ENCODE data around the gene ELL.

ELL gene

DNA sequence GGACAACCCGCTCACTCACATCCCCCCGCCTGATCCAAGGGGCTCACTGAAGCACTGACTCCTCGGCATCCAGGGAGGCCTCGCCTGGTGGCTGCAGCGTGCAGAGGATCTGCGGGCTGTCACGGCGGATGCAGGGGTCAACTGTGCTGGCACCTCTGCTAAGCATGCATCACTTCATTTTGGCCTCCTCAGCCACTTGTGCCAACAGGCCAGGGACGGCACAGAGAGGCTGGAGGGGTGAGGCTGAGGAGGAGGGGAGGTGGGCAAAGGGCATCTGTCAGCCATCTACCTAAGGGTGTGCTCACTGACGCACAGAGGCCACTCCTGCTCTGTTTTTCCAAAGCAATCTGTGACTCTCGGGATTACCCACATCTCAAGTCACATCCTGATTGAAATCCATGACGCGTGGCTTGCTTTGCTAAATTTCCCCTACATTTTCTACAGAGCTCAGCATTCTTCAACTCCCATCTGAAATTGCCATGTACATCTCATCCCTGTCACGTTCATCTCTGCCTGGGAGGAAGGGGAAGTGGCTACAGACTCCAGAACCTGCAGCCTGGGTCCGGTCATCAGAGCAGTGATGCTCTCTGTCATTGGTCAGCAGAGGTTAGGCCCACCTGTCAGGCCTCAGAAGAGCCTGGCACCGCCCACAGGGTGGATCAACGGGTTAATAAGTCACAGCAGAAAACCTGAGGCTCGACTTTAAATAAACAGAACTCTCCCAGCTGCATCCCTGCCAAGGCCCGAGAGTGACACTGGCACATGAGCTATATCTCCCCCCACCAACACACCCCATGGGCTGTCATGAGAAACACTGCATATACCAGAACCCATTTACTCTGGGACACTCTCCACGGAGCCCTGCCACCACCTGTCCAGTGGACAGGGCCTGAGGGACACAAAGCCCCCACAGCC lies 17.6 kb downstream of the ELL start:
- DNase-seq = no peak
- in situ Hi-C loops (cut with HindIII; ENCODE audit: low pct_ligation_motif_present, low sequenced_read_pairs) = no loop called here
- TF ChIP-seq CTCF (IDR thresholded peaks at IDR 0.05; ENCODE audit: low read depth, low read length, missing control alignments) = no peak
- Histone ChIP-seq H3K27ac (no peak overlapping the region), H3K36me3 (replicated peaks) (no peaks in the 10 kb centered on the region), H3K27me3 (replicated peaks) (no peaks in the 10 kb centered on the region), H3K4me3 (ENCODE audit: low read depth, low read length) (no peak overlapping the region)

GRCh38 chr19:18503337-18503970 lies 18.4 kb downstream of the ELL start:
- no peak for TF ChIP-seq CTCF (IDR thresholded peaks at IDR 0.05; ENCODE audit: low read depth, low read length, missing control alignments)
- Histone ChIP-seq H3K36me3 (replicated peaks) (no peaks in the 10 kb centered on the region), H3K27ac (no peak overlapping the region), H3K4me3 (ENCODE audit: low read depth, low read length) (no peak overlapping the region), H3K27me3 (replicated peaks) (no peaks in the 10 kb centered on the region)
- DNase-seq = no peak
- in situ Hi-C loops (cut with HindIII; ENCODE audit: low pct_ligation_motif_present, low sequenced_read_pairs) = no loop called here

- Histone ChIP-seq H3K27me3 (replicated peaks) (no peaks in the 10 kb centered on the region), H3K4me3 (ENCODE audit: low read depth, low read length) (no peak overlapping the region), H3K27ac (no peak overlapping the region), H3K36me3 (replicated peaks) (no peaks in the 10 kb centered on the region)
- in situ Hi-C loops (cut with HindIII; ENCODE audit: low pct_ligation_motif_present, low sequenced_read_pairs) = no loop called here
- no peak for DNase-seq
- no peak for TF ChIP-seq CTCF (IDR thresholded peaks at IDR 0.05; ENCODE audit: low read depth, low read length, missing control alignments)
Observed at GRCh38 chr19:18502638-18503294, 19.1 kb downstream of the ELL start.

- Histone ChIP-seq H3K4me3 (ENCODE audit: low read depth, low read length) (no peak overlapping the region), H3K27me3 (replicated peaks) (no peaks in the 10 kb centered on the region), H3K36me3 (replicated peaks) (no peaks in the 10 kb centered on the region), H3K27ac (no peak overlapping the region)
- TF ChIP-seq CTCF (IDR thresholded peaks at IDR 0.05; ENCODE audit: low read depth, low read length, missing control alignments) = no peak
- in situ Hi-C loops (cut with HindIII; ENCODE audit: low pct_ligation_motif_present, low sequenced_read_pairs) = no loop called here
- no peak for DNase-seq
Observed at GRCh38 chr19:18502246-18502637, 19.6 kb downstream of the ELL start.

DNA sequence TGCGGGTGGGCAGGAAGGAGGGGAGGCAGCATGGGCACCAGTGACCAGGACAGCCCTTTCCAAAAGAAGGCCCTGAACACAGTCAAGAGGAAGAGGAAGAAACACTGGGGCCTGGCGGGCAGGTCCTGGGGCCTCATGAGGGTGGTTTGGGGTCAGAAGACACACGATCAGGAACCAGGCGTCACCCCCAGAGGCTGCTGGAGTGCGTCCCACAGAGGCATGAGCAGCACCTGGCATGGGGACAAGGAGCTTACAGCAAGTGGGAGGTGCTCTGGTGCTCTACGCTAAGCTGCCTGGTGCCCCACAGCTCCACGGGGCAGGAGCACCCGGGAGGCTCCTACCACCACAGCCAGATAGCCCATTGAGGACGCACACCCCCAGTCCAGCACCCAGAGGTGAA lies 20.0 kb downstream of the ELL start:
- no peaks in the 10 kb centered on the region for H3K27me3 ChIP-seq (replicated peaks)
- H3K4me3 ChIP-seq (ENCODE audit: low read depth, low read length) = no peak overlapping the region
- no peaks in the 10 kb centered on the region for H3K36me3 ChIP-seq (replicated peaks)
- TF ChIP-seq CTCF (IDR thresholded peaks at IDR 0.05; ENCODE audit: low read depth, low read length, missing control alignments) = no peak
- H3K27ac ChIP-seq = no peak overlapping the region
- no peak for DNase-seq
- in situ Hi-C loops (cut with HindIII; ENCODE audit: low pct_ligation_motif_present, low sequenced_read_pairs) = no loop called here

All from brain microvascular endothelial cell (primary cell).